SK-N-SH (cell line): Measurements from ENCODE around the gene NDUFV2. TPM values are rescaled to one million over a fixed set of nuclear protein-coding genes. Genes with fewer than 3 reads are reported as not detected.

Source experiments
- CTCF ChIA-PET: fragments of 300-600, 350-600 bp; formaldehyde crosslinking; extraction: SDS; loops from one replicate; lab custom pipeline; 2021; lab: Yijun Ruan, JAX
- POLR2A ChIA-PET: fragments of 350-600 bp; sonication (Branson Sonifier 250); formaldehyde crosslinking; extraction: SDS; loops from one replicate; lab custom pipeline; 2020; ENCODE audit warnings: antibody characterized with exemption, inconsistent platforms; lab: Yijun Ruan, JAX
- DNase-seq: peaks from one replicate; pipeline ENCODE4 v3.0.0; 2012
- H2AFZ ChIP-seq: fragments of 200-600 bp; sonication (generic); 2 replicates; pipeline ENCODE4 v1.8.1; 2016; ENCODE audit warnings: antibody characterized with exemption, mild to moderate bottlenecking, low read depth
- H3F3A ChIP-seq: fragments of 200-600 bp; sonication (generic); replicated peaks from 2 replicates; pipeline ENCODE3; 2016; ENCODE audit warnings: antibody characterized with exemption, mild to moderate bottlenecking; ENCODE audit not compliant: insufficient read depth
- H3K27ac ChIP-seq, 2 experiments: fragments of 200-500 bp in 1 of 2; fragments of 200-600 bp in 1 of 2; sonication (Bioruptor generic) in 1 of 2; sonication (generic), shearing (Covaris generic) in 1 of 2; 2 replicates each; pipeline versions ENCODE4 v1.5.1 to v1.6.1; 2014 to 2016; ENCODE audit warnings: low read depth in 2 of 2, inconsistent platforms in 1 of 2, low read length in 1 of 2, mild to moderate bottlenecking in 1 of 2, mixed read lengths in 1 of 2
- H3K27me3 ChIP-seq: fragments of 200-600 bp; sonication (generic), shearing (Covaris generic); 2 replicates; pipeline ENCODE4 v1.6.1; 2016; ENCODE audit warnings: mixed run types; ENCODE audit not compliant: insufficient read depth
- H3K36me3 ChIP-seq, 2 experiments: fragments of 200-500 bp in 1 of 2; fragments of 200-600 bp in 1 of 2; sonication (Bioruptor generic) in 1 of 2; sonication (generic) in 1 of 2; replicated peaks in 1 of 2; 2 replicates each; pipeline versions ENCODE3 to v1.5.1; 2014 to 2016; ENCODE audit warnings: low read length in 1 of 2, mild to moderate bottlenecking in 1 of 2; ENCODE audit not compliant: insufficient read depth in 2 of 2, control insufficient read depth in 1 of 2
- H3K4me1 ChIP-seq, 2 experiments: fragments of 200-500 bp in 1 of 2; fragments of 200-600 bp in 1 of 2; sonication (Bioruptor generic) in 1 of 2; sonication (generic), shearing (Covaris generic) in 1 of 2; 2 replicates each; pipeline versions ENCODE4 v1.5.1 to v1.6.1; 2014 to 2016; ENCODE audit warnings: low read depth in 1 of 2, low read length in 1 of 2, mixed run types in 1 of 2; ENCODE audit not compliant: insufficient read depth in 2 of 2, control insufficient read depth in 1 of 2
- H3K4me2 ChIP-seq: fragments of 200-600 bp; sonication (generic), shearing (Covaris generic); 2 replicates; pipeline ENCODE4 v1.6.1; 2017; ENCODE audit warnings: mixed run types
- H3K4me3 ChIP-seq, 2 experiments: fragments of 200-500 bp in 1 of 2; fragments of 200-600 bp in 1 of 2; sonication (Bioruptor generic) in 1 of 2; sonication (generic), shearing (Covaris generic) in 1 of 2; 2 replicates each; pipeline versions ENCODE4 v1.5.1 to v1.8.1; 2014 to 2016; ENCODE audit warnings: low read depth in 2 of 2, inconsistent platforms in 1 of 2, low read length in 1 of 2, mild to moderate bottlenecking in 1 of 2, mixed read lengths in 1 of 2, moderate library complexity in 1 of 2
- H3K79me2 ChIP-seq: fragments of 200-600 bp; sonication (generic); 2 replicates; pipeline ENCODE4 v1.8.1; 2017; ENCODE audit warnings: mild to moderate bottlenecking; ENCODE audit not compliant: insufficient read depth
- H3K9ac ChIP-seq: fragments of 200-600 bp; sonication (generic); 2 replicates; pipeline ENCODE4 v1.6.1; 2017; ENCODE audit warnings: mixed run types
- H3K9me2 ChIP-seq: fragments of 200-600 bp; sonication (generic); 2 replicates; pipeline ENCODE4 v1.6.1; 2017; ENCODE audit warnings: mixed run types
- H3K9me3 ChIP-seq: fragments of 200-600 bp; sonication (generic); 2 replicates; pipeline ENCODE4 v1.6.1; 2017; ENCODE audit warnings: mixed run types, mild to moderate bottlenecking, moderate library complexity
- H4K20me1 ChIP-seq: fragments of 200-600 bp; sonication (generic); 2 replicates; pipeline ENCODE4 v1.6.1; 2017; ENCODE audit warnings: mild to moderate bottlenecking, mixed run types; ENCODE audit not compliant: insufficient read depth
- ELF1 ChIP-seq: IDR thresholded peaks from 2 replicates; pipeline ENCODE4 v1.4.0; 2012
- EP300 ChIP-seq, 2 experiments: IDR thresholded peaks; 2 replicates each; pipeline versions ENCODE4 v1.4.0 to v1.6.1; 2012; ENCODE audit warnings: borderline replicate concordance in 1 of 2, low read depth in 1 of 2, low read length in 1 of 2
- EZH2phosphoT487 ChIP-seq: fragments of 200-600 bp; sonication (generic); IDR thresholded peaks from 2 replicates; pipeline ENCODE4 v1.6.1; 2017; ENCODE audit warnings: low read depth, mixed run types, mild to moderate bottlenecking, antibody characterized with exemption, moderate library complexity, borderline replicate concordance
- FOSL2 ChIP-seq: IDR thresholded peaks from 2 replicates; pipeline ENCODE4 v1.4.0; 2012; ENCODE audit warnings: low read depth, mild to moderate bottlenecking, moderate library complexity, borderline replicate concordance
- FOXM1 ChIP-seq: IDR thresholded peaks from 2 replicates; pipeline ENCODE4 v1.4.0; 2012; ENCODE audit warnings: low read depth, mild to moderate bottlenecking
- GABPA ChIP-seq: IDR thresholded peaks from 2 replicates; pipeline ENCODE4 v1.4.0; 2012; ENCODE audit warnings: low read depth, mild to moderate bottlenecking
- GATA2 ChIP-seq: sonication (generic); formaldehyde crosslinking; IDR thresholded peaks from 2 replicates; pipeline ENCODE4 v1.5.0; 2020; ENCODE audit warnings: mild to moderate bottlenecking, missing genetic modification reagents
- IRF3 ChIP-seq: fragments of 150-350 bp; IDR thresholded peaks from 2 replicates; pipeline ENCODE4 v1.6.1; 2016; ENCODE audit warnings: mild to moderate bottlenecking, low read depth, low read length
- MXI1 ChIP-seq: IDR thresholded peaks from 2 replicates; pipeline ENCODE4 v1.6.1; 2012; ENCODE audit warnings: mild to moderate bottlenecking, low read depth, low read length, improper control_type of control experiment
- NFIC ChIP-seq: IDR thresholded peaks from 2 replicates; pipeline ENCODE4 v1.4.0; 2012; ENCODE audit warnings: borderline replicate concordance
- PBX3 ChIP-seq: IDR thresholded peaks from 2 replicates; pipeline ENCODE4; 2012
- POLR2AphosphoS5 ChIP-seq: IDR thresholded peaks from 2 replicates; pipeline ENCODE4 v1.6.1; 2012; ENCODE audit warnings: low read depth, low read length
- RAD21 ChIP-seq: IDR thresholded peaks from 2 replicates; pipeline ENCODE4 v1.6.1; 2012; ENCODE audit warnings: mild to moderate bottlenecking, low read length
- RCOR1 ChIP-seq: fragments of 150-350 bp; IDR thresholded peaks from 2 replicates; pipeline ENCODE4 v1.6.1; 2017; ENCODE audit warnings: antibody characterized with exemption, low read length
- RFX5 ChIP-seq: IDR thresholded peaks from 2 replicates; pipeline ENCODE4 v1.6.1; 2012; ENCODE audit warnings: mild to moderate bottlenecking, improper control_type of control experiment, low read length
- RXRA ChIP-seq: IDR thresholded peaks from 2 replicates; pipeline ENCODE4 v1.4.0; 2012; ENCODE audit warnings: low read depth, mild to moderate bottlenecking, borderline replicate concordance
- TAF1 ChIP-seq: IDR thresholded peaks from 2 replicates; pipeline ENCODE4 v1.6.1; 2012; ENCODE audit warnings: low read depth, mild to moderate bottlenecking, low read length, moderate library complexity, borderline replicate concordance
- USF1 ChIP-seq: IDR thresholded peaks from 2 replicates; pipeline ENCODE4 v1.4.0; 2012; ENCODE audit warnings: low read depth, borderline replicate concordance
- YY1 ChIP-seq: IDR thresholded peaks from 2 replicates; pipeline ENCODE4 v1.4.0; 2012; ENCODE audit warnings: low read depth, mild to moderate bottlenecking
- WGBS: methylation state at CpG from one replicate; pipeline ENCODE4 v1.1.6; 2017; ENCODE audit warnings: low lambda C conversion rate; 5-methylcytosine and 5-hydroxymethylcytosine counted together
- polyA plus RNA-seq, 3 experiments: library from polyadenylated mRNA; depleted of rRNA; stranded (reverse); fragments of >200 nt; gene quantifications; 2 replicates each; pipeline ENCODE4 v1.2.3, GENCODE V29; 2012
- TF ChIP-seq, protein P1 (sequence below): IDR thresholded peaks from 2 replicates; pipeline ENCODE4 v1.4.0; 2012; ENCODE audit warnings: low read depth

Gene NDUFV2
- polyA plus RNA-seq, 1 of the 3 experiments (the other 2 are of a cell fraction) = 101 TPM

DNA sequence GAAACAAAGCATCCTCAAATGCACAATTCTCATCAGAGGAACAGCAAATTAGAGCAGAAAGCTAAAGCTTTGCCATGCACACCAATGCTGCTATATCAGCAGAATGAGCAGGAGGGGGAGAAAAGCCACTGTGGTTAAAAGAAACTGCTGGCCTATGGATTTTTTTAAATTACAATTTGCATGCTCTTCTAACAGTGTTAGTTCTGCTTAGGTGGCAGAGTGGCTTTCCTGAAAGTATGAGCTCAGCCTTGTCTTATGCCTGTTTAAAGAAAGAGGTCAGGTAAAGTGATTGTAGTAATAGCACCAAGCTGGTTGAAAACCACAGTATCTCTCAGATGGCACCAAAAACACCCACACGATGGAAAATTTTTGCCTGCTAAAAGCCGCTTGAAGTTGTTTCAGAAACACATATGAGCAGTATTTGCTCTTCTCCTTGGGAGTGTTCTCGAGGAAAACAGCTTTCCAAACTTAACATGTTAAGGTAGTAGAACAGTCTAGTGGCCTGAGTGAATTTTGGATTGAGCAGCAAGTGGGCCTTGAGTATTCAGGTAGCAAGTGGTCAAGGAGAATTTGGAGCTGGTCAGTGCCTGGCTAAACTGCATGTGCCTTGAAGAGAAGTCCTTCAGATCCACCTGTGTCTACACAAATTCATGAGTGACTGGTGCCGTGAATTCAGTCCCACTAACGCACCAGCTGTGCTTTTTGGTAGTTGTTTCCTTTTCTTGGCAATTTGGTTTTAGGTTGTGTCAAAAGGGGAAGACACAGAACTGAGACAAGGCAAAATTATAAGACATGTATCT is 19.6 kb upstream of the NDUFV2 start:
- H3K27me3 ChIP-seq = no peaks in the 10 kb centered on the region
- no peak overlapping the region for H3K27ac ChIP-seq
- no peak overlapping the region for H3K4me3 ChIP-seq
- no peaks in the 10 kb centered on the region for H3K4me1 ChIP-seq
- H3F3A ChIP-seq = peaks cover 2% of the 10 kb centered on the region
- H2AFZ ChIP-seq = no peak overlapping the region
- 95% methylated on average over 5 of the region's 5 CpGs for WGBS
- H3K9me3 ChIP-seq = no peaks in the 10 kb centered on the region
- H4K20me1 ChIP-seq = no peaks in the 10 kb centered on the region
- DNase-seq = no peak
- H3K9ac ChIP-seq = no peak overlapping the region
- TF ChIP-seq FOXM1 (no peak), EZH2phosphoT487 (no peak), ELF1 (no peak), RFX5 (no peak), RAD21 (no peak), TAF1 (no peak), GATA2 (CRISPR knock-in tag) (no peak), MXI1 (no peak), RCOR1 (no peak)
- ChIA-PET CTCF (interaction anchor here (1.1 to 2.6 kb wide), 3 partner anchors 9 to 434 kb away, joined by 3 to 21 read pairs (median 3); no protein-coding TSS in a partner anchor), POLR2A (no interaction called here)
- no peaks in the 10 kb centered on the region for H3K79me2 ChIP-seq
- H3K9me2 ChIP-seq = no peaks in the 10 kb centered on the region
- no peak overlapping the region for H3K4me2 ChIP-seq
- no peaks in the 10 kb centered on the region for H3K36me3 ChIP-seq

DNA sequence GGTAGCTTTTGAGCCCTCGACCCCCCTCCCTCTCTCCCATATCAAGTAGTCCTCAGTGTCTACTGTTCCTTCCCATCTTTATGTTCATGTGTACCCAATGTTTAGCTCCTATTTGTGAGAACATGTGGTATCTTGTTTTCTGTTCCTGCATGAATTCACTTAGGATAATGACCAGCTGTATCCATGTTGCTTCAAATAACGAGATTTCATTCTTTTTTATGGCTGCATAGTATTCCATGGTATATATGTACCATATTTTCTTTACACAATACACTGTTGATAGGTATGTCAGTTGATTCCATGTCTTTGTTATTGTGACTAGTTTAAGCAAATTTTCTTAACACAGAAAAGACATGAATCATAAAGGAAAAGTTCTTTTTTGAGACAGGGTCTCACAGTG is 16.5 kb upstream of the NDUFV2 start:
- H4K20me1 ChIP-seq = no peaks in the 10 kb centered on the region
- no peak overlapping the region for H3K27ac ChIP-seq
- no peak for DNase-seq
- H3K9me3 ChIP-seq = no peaks in the 10 kb centered on the region
- H2AFZ ChIP-seq = no peak overlapping the region
- no peaks in the 10 kb centered on the region for H3K27me3 ChIP-seq
- no peaks in the 10 kb centered on the region for H3K4me1 ChIP-seq
- no peaks in the 10 kb centered on the region for H3K36me3 ChIP-seq
- H3K4me3 ChIP-seq = no peak overlapping the region
- no peak overlapping the region for H3K9ac ChIP-seq
- no peaks in the 10 kb centered on the region for H3K9me2 ChIP-seq
- CTCF ChIA-PET = interaction anchor here (0.6 to 1.8 kb wide), 2 partner anchors 12 to 62 kb away, joined by 3 to 11 read pairs; no protein-coding TSS in a partner anchor
- POLR2A ChIA-PET = no interaction called here
- no peak overlapping the region for H3K4me2 ChIP-seq
- no peak for TF ChIP-seq GABPA
- TF ChIP-seq EP300 (IDR thresholded peaks at IDR 0.05; ENCODE audit: borderline replicate concordance in 1 of 2, low read depth in 1 of 2, low read length in 1 of 2) = no peak
- WGBS = 39% methylated on average over 2 of the region's 2 CpGs
- H3K79me2 ChIP-seq = no peaks in the 10 kb centered on the region
- peaks cover 2% of the 10 kb centered on the region for H3F3A ChIP-seq

DNA sequence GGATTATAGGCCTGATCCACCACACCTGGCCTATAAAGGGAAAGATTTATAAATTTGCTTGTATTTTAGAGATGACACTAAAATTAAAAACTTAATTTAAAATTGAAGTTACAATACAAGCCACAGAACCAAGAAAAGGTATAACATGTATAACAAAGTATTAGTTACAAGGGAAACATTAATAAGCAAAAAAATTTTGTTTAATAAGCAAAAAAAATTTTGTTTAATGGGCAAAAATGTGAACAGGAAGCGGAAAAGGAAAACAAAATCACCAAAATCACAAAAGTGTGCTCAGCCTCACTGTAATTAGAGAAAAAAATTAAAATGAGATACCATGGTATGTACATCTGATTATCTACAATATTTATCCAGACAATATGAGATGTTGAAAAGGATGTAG is 15.9 kb upstream of the NDUFV2 start:
- 97% methylated on average over 1 of the region's 1 CpG for WGBS
- H3K27me3 ChIP-seq = no peaks in the 10 kb centered on the region
- H3K79me2 ChIP-seq = no peaks in the 10 kb centered on the region
- no peak overlapping the region for H3K4me2 ChIP-seq
- H3K27ac ChIP-seq = no peak overlapping the region
- H4K20me1 ChIP-seq = no peaks in the 10 kb centered on the region
- no peaks in the 10 kb centered on the region for H3K36me3 ChIP-seq
- no peaks in the 10 kb centered on the region for H3K9me3 ChIP-seq
- no peaks in the 10 kb centered on the region for H3K4me1 ChIP-seq
- no peak overlapping the region for H3K9ac ChIP-seq
- H2AFZ ChIP-seq = no peak overlapping the region
- ChIA-PET POLR2A (no interaction called here), CTCF (interaction anchor here (0.6 to 1.8 kb wide), 2 partner anchors 13 to 61 kb away, joined by 3 to 11 read pairs; no protein-coding TSS in a partner anchor)
- H3K9me2 ChIP-seq = no peaks in the 10 kb centered on the region
- peaks cover 2% of the 10 kb centered on the region for H3F3A ChIP-seq
- H3K4me3 ChIP-seq = no peak overlapping the region
- no peak for DNase-seq
- TF ChIP-seq FOXM1 = no peak
- TF ChIP-seq MXI1 = no peak
- TF ChIP-seq RXRA = no peak
- no peak for TF ChIP-seq IRF3
- TF ChIP-seq NFIC = no peak
- TF ChIP-seq PBX3 = no peak
- no peak for TF ChIP-seq FOSL2
- TF ChIP-seq EP300 (IDR thresholded peaks at IDR 0.05; ENCODE audit: borderline replicate concordance in 1 of 2, low read depth in 1 of 2, low read length in 1 of 2) = no peak
- TF ChIP-seq USF1 = no peak
- TF ChIP-seq, protein P1, sequence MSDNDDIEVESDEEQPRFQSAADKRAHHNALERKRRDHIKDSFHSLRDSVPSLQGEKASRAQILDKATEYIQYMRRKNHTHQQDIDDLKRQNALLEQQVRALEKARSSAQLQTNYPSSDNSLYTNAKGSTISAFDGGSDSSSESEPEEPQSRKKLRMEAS = no peak
- TF ChIP-seq GATA2 (CRISPR knock-in tag) = no peak
- TF ChIP-seq YY1 = no peak
- TF ChIP-seq POLR2AphosphoS5 = no peak
